Measurements from ENCODE around the gene AMY1A.
"Not testable (repeated sequence)": the region's sequence is repeated elsewhere in the genome, so short reads cannot be mapped to it uniquely, and the experiment has no call there.

Gene AMY1A

GRCh38 chr1:103710381-103710780, 54.8 kb downstream of the AMY1A start:
- H3K27me3 ChIP-seq (ENCODE audit: insufficient read depth, low read length, poor library complexity); H3K4me1 ChIP-seq (ENCODE audit: insufficient read depth, low read length); H3K4me2 ChIP-seq (ENCODE audit: insufficient read depth, low read length); H3K36me3 ChIP-seq (ENCODE audit: insufficient read depth, low read length); H2AFZ ChIP-seq (ENCODE audit: low read depth, low read length); H3K4me3 ChIP-seq (ENCODE audit: low read depth in 1 of 2, low read length in 2 of 2); DNase-seq; H3K9me3 ChIP-seq (ENCODE audit: insufficient read depth, low read length, severe bottlenecking); H3K9ac ChIP-seq (ENCODE audit: low read depth, low read length); H3K79me2 ChIP-seq (ENCODE audit: insufficient read depth, low read length); H4K20me1 ChIP-seq (ENCODE audit: insufficient read depth, low read length); H3K27ac ChIP-seq (ENCODE audit: low read length); ATAC-seq (ENCODE audit: insufficient read depth, low read depth): not testable (repeated sequence)
